GM21367 (cell line): ENCODE measurements around the gene ARL8B.
"Not testable (repeated sequence)": the region's sequence is repeated elsewhere in the genome, so short reads cannot be mapped to it uniquely, and the experiment has no call there.

Source experiments
- ATAC-seq: cut with Tn5 transposase; IDR thresholded peaks from one replicate; pipeline ENCODE4 v1.9.1; 2021; ENCODE audit not compliant: unreplicated experiment

Gene ARL8B

DNA sequence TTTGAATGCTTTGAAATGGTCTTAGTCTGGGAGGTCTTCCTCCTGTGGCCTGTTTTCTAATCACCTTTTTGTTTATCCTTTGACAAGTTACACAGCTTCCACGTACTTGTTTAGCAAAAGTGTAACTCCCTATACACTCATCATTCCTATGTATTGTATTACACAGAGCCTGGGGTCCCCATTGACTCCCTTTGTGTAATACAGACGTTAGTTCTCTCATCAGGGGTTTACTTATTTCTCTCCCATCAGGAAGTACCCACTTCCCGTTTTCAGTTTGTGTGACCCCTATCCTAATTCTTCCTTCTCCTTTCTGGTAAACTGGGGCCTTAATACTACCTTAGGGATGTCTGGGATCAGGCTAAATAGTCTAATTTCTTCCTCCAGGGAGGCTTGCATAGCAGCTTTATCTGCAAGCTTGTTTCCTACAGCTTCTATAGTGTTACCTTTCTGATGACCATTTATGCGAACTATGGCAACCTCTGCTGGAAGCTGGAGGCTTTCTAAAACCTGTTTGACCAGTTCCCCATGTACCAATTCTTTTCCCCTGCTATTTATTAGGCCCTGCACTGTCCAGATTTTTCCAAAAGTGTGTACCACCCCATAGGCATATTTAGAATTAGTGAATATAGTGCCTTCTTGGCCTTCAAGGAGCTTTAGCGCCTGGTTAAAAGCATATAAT, 22.4 kb downstream of the ARL8B start:
- ATAC-seq: no peak

DNA sequence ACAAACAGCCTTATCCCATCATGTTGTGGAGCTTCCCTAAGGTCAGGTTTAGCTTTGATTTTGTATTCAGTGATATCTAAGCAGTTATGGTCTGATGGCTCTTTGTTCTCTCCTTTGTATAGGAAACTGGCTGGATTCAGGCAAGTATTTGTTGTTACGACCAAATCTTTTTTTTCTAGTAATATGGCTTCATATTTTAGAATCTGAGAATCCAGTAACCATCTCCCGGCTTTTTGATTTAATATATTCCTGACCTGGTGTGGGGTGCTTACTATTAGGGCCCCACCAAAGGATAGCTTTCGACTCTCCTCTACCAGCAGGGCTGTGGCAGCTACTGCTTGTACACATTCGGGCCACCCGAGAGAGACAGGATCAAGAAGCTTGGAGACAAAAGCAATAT, 23.0 kb downstream of the ARL8B start:
- no peak for ATAC-seq

DNA sequence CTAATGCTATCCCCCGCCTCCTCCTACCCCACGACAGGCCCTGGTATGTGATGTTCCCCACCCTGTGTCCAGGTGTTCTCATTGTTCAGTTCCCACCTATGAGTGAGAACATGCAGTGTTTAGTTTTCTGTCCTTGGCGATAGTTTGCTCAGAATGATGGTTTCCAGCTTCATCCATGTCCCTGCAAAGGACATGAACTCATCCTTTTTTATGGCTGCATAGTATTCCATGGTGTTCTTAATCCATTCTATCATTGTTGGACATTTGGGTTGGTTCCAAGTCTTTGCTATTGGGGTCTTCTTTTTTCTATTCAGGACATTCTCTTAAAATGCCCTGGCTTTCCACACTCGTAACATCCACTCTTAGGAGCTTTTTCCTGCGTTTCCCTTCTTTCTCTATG, 25.1 kb downstream of the ARL8B start:
- ATAC-seq: not testable (repeated sequence)

DNA sequence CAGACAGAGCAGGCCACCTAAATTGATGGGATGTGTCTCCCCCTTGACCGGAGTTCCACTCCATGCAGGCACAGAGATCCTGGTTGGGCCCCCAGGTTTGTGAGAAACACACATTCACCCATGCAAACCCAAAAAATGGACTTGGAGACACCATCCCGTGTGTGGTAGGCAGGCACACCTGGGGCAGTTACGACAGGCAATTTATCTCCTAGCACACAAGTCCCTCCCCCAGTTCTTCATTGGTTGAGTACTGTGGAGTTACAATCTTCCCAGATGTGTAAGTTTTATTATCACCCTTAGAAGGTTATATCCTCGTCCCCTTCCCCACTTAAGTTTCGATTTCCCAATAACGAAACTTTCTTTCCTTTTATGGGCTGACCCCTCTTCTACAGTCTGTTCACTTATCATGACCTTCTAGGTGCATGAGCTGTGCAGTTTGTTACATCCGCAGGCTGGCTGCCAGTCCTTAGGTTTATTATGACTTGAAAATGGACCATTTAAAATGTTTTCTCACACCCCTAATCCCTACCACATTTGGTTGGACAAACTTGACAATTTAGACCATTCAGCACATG, 27.3 kb downstream of the ARL8B start:
- ATAC-seq: no peak

DNA sequence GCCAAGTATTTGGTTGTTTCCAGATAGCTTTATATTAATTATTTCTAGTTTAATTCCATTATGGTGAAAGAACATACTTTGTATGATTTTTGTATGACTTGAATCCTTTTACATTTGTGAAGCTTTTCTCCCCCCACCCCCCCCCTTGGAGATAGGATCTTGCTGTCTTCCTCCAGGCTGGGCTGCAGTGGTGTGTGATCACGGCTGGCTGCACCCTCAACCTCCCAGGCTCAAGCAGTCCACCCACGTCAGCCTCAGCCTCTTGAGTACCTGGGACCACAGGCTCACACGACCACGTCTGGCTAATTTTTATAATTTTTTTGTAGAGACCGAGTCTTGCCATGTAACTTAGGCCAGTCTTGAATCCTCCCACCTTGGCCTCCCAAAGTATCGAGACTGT, 29.5 kb downstream of the ARL8B start:
- no peak for ATAC-seq

DNA sequence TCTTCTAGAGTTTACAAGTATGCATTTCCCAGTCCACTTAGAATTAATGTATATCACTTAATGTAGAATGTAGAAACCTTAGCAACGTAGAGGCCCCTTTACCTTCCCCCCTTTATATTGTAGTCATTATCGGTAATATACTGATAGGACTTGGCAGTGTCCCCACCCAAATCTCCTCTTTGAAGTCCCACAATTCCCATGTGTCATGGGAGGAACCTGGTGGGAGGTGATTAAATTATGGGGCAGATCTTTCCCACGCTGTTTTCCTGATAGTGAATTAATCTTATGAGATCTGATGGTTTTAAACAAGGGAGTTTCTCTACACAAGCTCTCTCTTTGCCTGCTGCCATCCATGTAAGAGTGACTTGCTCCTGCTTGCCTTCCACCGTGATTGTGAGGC, 31.0 kb downstream of the ARL8B start:
- ATAC-seq: no peak

DNA sequence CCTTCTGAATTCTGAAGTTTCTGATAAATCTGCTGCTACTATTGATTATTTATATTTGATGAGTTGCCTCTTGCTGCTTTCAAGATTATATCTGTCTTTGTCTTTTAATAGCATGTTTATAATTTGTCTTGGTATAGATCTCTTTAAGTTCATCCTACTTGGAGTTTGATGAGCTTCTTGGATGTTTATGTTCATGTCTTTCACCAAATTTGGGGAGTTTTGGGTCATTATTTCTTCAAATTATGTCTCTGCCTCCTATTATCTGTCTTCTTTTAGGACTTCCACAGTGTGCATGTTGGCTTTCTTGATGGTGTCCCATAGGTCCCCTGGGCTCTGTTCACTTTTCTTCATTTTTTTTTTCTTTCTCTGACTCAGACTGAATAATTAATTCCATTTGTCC, 33.1 kb downstream of the ARL8B start:
- ATAC-seq: no peak

DNA sequence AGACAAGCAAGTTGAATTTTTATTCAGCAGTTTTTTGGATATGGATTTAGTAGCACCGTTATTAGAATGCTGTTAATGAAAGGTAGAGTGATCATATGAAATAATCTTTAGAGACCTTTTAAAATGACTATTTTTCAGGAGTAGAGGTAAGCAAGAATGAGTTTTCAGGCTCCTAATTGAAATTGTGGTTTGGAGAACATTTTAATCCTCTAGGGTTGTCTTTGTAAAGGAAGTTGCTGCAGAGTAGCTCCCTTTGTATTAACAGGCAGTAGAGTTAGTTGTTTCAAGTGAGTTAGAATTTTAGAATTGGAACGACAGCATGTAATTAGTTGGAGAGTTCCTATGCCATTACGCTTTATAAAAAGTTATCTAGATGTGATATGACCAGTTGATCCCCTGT, 38.2 kb downstream of the ARL8B start:
- ATAC-seq: no peak

DNA sequence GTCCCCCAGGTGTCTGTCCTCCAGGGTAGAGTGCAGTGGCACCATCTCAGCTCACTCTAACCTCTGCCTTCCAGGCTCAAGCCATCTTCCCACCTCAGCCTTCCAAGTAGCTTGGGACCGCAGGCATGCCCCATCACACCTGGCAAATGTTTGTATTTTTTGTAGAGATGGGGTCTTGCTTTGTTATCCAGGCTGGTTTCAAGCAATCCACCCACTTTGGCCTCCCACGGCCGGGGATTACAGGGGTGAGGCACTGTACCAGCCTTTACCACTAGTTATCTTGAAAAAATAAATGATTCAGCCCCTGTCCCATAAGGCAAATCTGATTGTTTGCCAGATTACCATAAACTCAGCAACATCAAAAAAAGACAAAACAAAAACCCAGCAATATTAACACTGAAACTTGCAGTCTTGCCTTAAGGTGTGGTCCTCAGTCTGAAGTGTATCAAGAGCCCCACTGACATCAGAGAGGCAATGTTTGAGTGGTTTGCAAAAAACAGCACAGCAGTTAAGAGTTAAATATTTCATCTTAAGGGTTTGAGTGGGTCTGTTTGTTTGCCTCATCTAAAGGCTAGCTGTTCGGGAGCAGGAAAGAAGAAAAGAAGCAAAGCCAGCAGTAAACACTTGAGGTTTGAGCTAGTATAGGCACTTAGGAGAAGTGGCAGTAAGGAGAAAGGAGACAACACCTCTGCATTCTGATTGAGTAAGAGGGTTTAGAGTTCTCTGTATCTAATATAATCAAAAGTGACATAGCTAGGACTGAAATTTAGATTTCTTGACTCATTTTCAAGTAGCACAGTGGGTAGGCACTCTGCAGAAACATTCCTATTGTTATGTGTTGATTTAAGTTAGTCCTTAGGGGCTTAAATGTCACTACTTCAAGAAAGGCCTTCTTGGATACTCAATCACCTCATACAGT, 39.1 kb downstream of the ARL8B start:
- no peak for ATAC-seq

DNA sequence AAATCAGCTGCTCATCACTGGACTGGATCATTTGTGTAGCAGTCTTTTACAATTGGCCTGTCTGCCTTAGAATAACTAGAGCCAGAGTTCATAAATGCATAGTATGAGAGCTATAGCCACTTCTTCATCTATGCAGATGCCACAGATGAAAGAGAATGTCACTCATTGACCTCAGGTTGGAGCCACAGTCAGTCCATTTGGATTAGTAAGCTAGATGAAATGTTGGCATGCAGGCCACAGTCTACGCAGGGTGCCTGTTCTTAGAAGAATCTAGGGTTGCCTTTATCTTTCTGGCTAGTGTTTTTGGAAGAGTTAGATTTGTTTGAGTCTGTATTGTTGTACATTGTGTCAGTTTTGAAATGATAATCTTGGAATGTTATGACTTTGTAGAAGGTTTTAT, 40.0 kb downstream of the ARL8B start:
- no peak for ATAC-seq

DNA sequence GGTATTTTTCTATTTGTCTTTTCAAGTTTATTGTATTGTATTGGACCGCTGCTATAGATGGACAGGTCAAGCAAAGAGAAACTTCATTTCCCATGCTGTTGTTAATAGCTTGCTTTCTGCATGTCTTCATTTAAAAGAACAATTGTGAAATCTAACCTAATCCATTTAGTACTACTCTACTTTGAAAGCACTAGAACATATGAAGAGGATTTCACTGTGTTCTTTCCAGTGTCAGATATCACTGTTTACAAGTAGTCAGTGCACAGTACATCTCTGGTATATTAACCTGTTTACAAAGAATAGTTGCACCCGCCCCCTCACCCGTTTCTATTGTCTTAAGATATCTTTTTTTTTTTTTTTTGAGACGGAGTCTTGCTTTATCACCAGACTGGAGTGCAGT, 43.6 kb downstream of the ARL8B start:
- no peak for ATAC-seq

DNA sequence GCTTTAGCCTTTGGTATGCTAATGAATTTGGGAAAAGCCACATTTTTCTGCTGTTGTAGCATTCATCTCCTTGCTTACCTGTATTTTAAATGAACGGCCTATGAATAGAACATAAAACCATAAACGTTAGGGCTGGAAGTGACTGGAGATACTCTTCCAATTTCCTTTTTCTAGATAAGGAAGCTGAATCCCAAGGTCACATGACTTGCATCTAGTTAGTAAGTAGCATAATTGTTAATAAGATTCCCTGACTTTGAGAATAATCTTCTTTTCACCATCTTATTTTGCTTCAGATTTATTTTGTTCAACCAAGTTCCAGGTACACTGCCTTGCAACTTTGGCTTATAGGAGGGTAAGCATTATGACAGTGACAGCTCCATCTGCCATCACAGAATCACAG, 44.8 kb downstream of the ARL8B start:
- no peak for ATAC-seq

DNA sequence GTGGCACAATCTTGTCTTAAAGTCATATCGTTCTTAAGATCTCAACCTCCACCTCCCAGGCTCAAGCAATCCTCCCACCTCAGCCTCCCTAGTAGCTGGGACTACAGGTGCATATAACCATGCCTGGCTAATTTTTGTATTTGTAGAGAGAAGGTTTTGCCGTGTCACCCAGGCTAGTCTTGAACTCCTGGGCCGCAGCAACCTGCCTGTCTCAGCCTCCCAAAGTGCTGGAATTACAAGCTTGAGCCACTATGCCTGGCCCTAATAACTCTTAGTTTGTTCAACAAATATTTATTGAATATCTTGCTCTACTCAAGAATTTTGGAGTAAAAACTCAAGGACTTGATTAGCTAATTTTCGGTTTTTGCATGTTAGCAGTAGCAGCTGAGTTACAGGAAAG, 46.0 kb downstream of the ARL8B start:
- no peak for ATAC-seq

DNA sequence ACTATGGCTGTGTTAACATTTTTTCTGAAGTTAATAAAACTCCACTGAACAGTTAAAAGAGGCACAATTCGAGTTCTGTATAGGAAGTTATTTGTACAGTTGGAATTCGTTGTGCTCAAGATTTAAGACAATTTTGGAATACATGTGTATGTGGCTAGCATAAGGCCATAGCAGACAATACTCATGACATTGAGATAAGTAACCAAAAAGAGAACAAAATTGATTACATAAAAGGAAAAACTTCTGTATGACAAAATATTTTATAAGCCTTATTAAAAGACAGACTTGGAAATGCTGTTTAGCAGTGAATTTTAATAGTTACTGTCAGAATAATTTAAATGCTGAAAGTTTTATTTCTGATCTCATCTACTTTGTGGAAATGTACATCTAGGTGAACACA, 47.7 kb downstream of the ARL8B start:
- ATAC-seq: no peak

DNA sequence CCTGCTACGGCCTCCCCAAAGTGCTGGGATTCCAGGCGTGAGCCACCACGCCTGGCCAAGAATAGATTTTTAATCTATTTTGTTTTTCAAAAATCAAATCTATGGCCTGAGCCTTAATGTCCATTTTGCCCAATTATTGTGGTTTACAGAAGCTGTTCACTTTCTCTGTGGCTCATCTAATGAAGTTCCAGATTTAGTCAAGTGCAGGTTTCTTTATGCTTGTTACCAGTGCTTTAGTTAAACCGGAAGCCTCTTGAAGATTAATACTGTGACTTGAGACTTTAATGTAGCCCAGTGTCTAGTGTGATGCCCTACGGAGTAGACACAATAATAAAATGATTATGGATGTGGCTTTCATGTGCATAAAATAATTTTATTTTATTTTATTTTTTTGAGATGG, 48.9 kb downstream of the ARL8B start:
- ATAC-seq: no peak

DNA sequence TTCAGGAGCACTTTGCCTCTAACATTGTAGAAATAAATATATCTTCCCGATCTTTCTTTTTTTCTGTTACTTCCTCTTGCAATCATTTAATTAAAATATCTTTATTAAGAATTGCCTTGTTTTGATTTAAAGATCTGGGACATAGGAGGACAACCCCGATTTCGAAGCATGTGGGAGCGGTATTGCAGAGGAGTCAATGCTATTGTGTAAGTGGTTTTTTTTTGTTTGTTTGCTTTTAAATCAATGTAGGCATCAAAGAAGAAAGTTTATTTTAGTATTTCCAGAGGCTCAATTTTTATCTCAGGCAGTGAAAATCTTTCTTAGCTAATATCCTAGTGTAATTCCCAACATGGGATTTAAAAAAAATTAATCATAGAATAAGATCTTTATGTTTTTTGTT, 49.9 kb downstream of the ARL8B start:
- ATAC-seq: no peak

DNA sequence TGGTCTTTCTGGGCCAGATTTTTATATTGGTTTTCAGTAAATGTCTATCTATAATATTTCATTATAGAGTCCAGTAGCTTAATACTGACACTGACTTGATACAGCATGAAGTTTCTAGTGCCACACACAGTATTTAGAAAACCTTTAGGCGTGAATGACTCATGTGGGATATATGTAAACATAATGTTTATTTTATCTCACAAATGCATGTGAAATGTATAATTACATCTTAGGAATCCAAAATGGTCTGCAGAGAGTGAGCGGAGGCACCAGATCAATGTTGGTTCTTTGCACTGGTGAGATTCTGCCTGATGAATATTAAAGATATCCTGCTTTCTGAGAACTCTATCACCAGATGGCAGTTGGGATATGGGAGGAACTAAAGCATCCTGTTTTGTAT, 56.9 kb downstream of the ARL8B start:
- not testable (repeated sequence) for ATAC-seq

DNA sequence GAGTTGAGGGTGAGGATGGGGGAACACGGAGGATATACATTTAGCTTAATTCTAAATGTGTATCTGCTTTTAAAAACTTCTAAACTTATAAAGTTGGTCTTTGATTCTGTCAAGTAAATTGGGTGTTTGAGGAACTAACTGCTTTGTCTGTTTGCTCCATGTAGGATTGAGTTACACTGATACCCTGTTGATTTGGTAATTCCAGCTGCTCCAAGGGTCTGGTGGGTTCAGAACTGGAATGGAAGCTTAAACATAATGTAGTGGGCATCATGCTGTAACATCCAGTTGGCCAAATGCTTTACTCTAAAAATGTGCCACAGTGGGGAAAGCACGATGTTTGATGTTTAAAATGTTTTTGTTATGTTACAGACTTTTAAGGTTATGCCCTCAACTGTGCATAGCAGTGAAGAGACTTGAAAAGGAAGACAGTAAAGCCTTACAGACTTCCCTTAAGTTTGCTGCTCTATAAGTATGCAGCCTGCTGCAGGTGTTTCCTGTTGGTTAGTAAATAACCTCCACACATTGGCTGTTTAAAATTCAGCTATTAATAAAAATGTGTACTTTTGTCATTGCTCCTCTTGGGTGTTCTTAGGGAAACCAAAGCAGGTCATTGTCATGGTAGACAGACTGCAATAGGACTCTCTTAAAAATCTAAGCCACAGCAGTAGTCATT, 59.5 kb downstream of the ARL8B start:
- peak; percentile 62 for ATAC-seq

DNA sequence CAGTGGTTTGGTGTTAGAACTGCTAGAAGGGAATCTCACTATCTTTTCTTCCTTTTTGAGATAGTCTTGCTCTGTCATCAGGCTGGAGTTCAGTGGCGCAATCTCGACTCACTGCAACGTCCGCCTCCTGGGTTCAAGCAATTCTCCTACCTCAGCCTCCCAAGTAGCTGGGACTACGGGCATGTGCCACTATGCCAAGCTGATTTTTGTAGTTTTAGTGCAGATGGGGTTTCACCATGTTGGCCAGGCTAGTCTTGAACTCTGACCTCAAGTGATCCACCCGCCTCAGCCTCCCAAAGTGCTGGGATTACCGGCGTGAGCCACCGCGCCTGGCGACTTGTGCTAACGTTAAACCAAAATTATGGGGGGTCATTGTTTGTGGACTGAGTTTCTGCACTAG, 61.6 kb downstream of the ARL8B start:
- ATAC-seq: not testable (repeated sequence)

DNA sequence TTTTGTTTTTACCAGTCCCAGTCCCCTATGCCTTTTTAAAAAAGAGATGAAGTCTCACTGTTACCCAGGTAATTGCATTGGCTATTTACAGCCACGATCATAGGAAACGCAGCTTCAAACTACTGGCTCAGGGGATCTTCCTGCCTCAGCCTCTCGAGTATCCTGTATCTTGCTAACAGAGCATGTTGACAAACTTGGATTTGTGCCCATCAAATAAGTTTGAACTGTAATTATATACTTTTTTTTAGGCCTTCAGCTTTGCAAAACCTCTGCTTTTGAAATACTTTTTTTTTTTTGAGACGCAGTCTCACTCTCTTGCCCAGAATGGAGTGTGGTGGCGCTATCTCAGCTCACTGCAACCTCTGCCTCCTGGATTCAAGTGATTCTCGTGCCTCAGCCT, 62.4 kb downstream of the ARL8B start:
- no peak for ATAC-seq

DNA sequence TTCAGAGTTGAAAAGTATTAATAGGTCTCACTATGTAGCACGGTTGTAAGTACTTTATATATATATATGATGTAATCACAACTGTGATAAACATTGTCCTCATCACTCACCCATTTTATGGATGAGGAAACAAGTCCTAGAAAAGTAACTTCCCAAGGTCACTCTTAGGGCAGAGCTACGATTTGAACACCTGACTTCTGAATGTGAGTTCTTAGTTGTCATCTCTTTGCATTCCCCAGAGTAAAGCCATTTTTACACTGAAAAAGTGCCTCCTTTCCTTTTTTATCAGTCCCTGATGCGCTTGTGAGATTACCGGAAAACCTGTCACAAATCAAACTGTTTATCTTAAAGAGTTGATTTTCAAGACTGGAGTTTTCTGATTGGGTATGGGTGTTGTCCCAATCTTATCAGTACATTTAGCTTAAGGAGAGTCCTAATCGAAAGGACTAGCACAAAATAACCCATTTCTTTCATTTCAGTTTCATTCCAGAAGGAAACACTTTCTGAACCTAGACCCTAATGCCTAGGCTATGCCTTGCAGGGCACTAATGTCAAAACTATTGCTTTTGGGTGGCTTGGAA, 63.1 kb downstream of the ARL8B start:
- ATAC-seq: no peak
